HCT116 (cell line): ENCODE data around the gene DGKG. TPM values are rescaled to one million over a fixed set of nuclear protein-coding genes. Genes with fewer than 3 reads are reported as not detected.

Source experiments
- ATAC-seq: fragments of 200-7000 bp; cut with Tn5 transposase; 2 replicates; pipeline ENCODE4 v1.9.1; 2020; ENCODE audit warnings: mild to moderate bottlenecking, moderate library complexity
- BruUV-seq: library from RNA; stranded (reverse); fragments of 400-500 nt; replicated peaks from 2 replicates; lab custom pipeline; 2021; lab: Mats Ljungman, UMichigan
- CTCF ChIA-PET: fragments of 300-600 bp; sonication (Branson Sonifier 250); formaldehyde crosslinking; loops from one replicate; lab custom pipeline; 2021; ENCODE audit warnings: antibody characterized with exemption; lab: Charles Lee
- POLR2A ChIA-PET: fragments of 300-600, 350-600 bp; sonication (Branson Sonifier 250); formaldehyde crosslinking; loops from one replicate; lab custom pipeline; 2021; ENCODE audit warnings: antibody characterized with exemption; lab: Charles Lee
- RAD21 ChIA-PET, 2 experiments: fragments of 300-600 bp; sonication (Branson Sonifier 250); formaldehyde crosslinking; loops; one replicate each; lab custom pipeline; 2023; ENCODE audit warnings: low total read pairs in 2 of 2; ENCODE audit not compliant: uncharacterized antibody in 2 of 2, unreplicated experiment in 2 of 2, low non-redundant PET in 1 of 2; lab: Charles Lee
- DNase-seq: peaks from one replicate; pipeline ENCODE4 v3.0.0-alpha.2; 2010; ENCODE audit warnings: low read depth, low spot score
- H2AFZ ChIP-seq: fragments of 200-600 bp; shearing (Covaris generic), sonication (generic); 2 replicates; pipeline ENCODE4 v1.6.1; 2017; ENCODE audit warnings: low read depth, mixed run types, mixed read lengths, antibody characterized with exemption, low read length; ENCODE audit not compliant: poor library complexity, severe bottlenecking
- H3K27ac ChIP-seq: 2 replicates; pipeline ENCODE4 v1.5.1; 2012; ENCODE audit warnings: low read depth, low read length
- H3K27me3 ChIP-seq: fragments of 200-600 bp; sonication (generic); 2 replicates; pipeline ENCODE4 v1.6.1; 2016; ENCODE audit warnings: mixed run types, low read length, mixed read lengths; ENCODE audit not compliant: insufficient read depth
- H3K36me3 ChIP-seq, 2 experiments: fragments of 200-500 bp in 1 of 2; fragments of 200-600 bp in 1 of 2; sonication (Bioruptor generic) in 1 of 2; sonication (generic) in 1 of 2; 2 replicates each; pipeline versions ENCODE4 v1.5.1 to v1.6.1; 2014 to 2016; ENCODE audit warnings: low read length in 2 of 2, inconsistent platforms in 1 of 2, mixed read lengths in 1 of 2, mixed run types in 1 of 2; ENCODE audit not compliant: insufficient read depth in 2 of 2, control insufficient read depth in 1 of 2
- H3K4me1 ChIP-seq, 2 experiments: fragments of 200-600 bp in 1 of 2; sonication (generic) in 1 of 2; 2 replicates each; pipeline versions ENCODE4 v1.5.1 to v1.6.1; 2012 to 2017; ENCODE audit warnings: low read length in 2 of 2, inconsistent platforms in 1 of 2, mild to moderate bottlenecking in 1 of 2, mixed read lengths in 1 of 2, mixed run types in 1 of 2, moderate library complexity in 1 of 2; ENCODE audit not compliant: insufficient read depth in 2 of 2, control insufficient read depth in 1 of 2
- H3K4me2 ChIP-seq: fragments of 200-600 bp; sonication (generic); 2 replicates; pipeline ENCODE4 v1.6.1; 2017; ENCODE audit warnings: mixed run types, low read length, mixed read lengths
- H3K4me3 ChIP-seq, 2 experiments: fragments of 200-600 bp in 1 of 2; sonication (generic) in 1 of 2; replicated peaks in 1 of 2; 2 replicates each; pipeline ENCODE4 v1.5.1; 2011 to 2016; ENCODE audit warnings: low read length in 2 of 2, control low read depth in 1 of 2, low read depth in 1 of 2, mild to moderate bottlenecking in 1 of 2, mixed read lengths in 1 of 2, mixed run types in 1 of 2
- H3K79me2 ChIP-seq: fragments of 200-600 bp; sonication (generic); 2 replicates; pipeline ENCODE4 v1.6.1; 2017; ENCODE audit warnings: mild to moderate bottlenecking, mixed run types, low read length, moderate library complexity, mixed read lengths; ENCODE audit not compliant: insufficient read depth
- H3K9ac ChIP-seq: fragments of 200-600 bp; sonication (generic); 2 replicates; pipeline ENCODE4 v1.6.1; 2016; ENCODE audit warnings: low read length, mixed read lengths
- H3K9me2 ChIP-seq: fragments of 200-600 bp; sonication (generic), shearing (Covaris generic); 2 replicates; pipeline ENCODE4 v1.6.1; 2017; ENCODE audit warnings: mixed run types, mild to moderate bottlenecking, moderate library complexity; ENCODE audit not compliant: insufficient read depth
- H3K9me3 ChIP-seq, 2 experiments: fragments of 200-500 bp in 1 of 2; fragments of 200-600 bp in 1 of 2; sonication (Bioruptor generic) in 1 of 2; sonication (generic) in 1 of 2; 2 replicates each; pipeline ENCODE4 v1.6.1; 2014 to 2017; ENCODE audit warnings: low read length in 2 of 2, mixed read lengths in 2 of 2, inconsistent platforms in 1 of 2, low read depth in 1 of 2, mild to moderate bottlenecking in 1 of 2, mixed run types in 1 of 2, moderate library complexity in 1 of 2; ENCODE audit not compliant: control insufficient read depth in 1 of 2, insufficient read depth in 1 of 2
- H4K20me1 ChIP-seq: fragments of 200-600 bp; sonication (generic), shearing (Covaris generic); 2 replicates; pipeline ENCODE4 v1.6.1; 2017; ENCODE audit warnings: mixed run types, mild to moderate bottlenecking, moderate library complexity; ENCODE audit not compliant: insufficient read depth
- CEBPB ChIP-seq: IDR thresholded peaks from 2 replicates; pipeline ENCODE4 v1.6.1; 2012; ENCODE audit warnings: low read depth
- ELF1 ChIP-seq: IDR thresholded peaks from 2 replicates; pipeline ENCODE4 v1.6.1; 2012; ENCODE audit warnings: low read depth, borderline replicate concordance
- EZH2phosphoT487 ChIP-seq: fragments of 200-600 bp; IDR thresholded peaks from 2 replicates; pipeline ENCODE4 v1.6.1; 2018; ENCODE audit warnings: antibody characterized with exemption, borderline replicate concordance
- FOSL1 ChIP-seq: IDR thresholded peaks from 2 replicates; pipeline ENCODE4 v1.6.1; 2012; ENCODE audit warnings: low read depth
- JUND ChIP-seq: IDR thresholded peaks from 2 replicates; pipeline ENCODE4 v1.6.1; 2012
- POLR2A ChIP-seq: IDR thresholded peaks from 2 replicates; pipeline ENCODE4 v1.7.0; 2011; ENCODE audit warnings: borderline replicate concordance; ENCODE audit not compliant: insufficient read depth, insufficient read length; ENCODE audit errors: extremely low read depth
- POLR2AphosphoS5 ChIP-seq: IDR thresholded peaks from 2 replicates; pipeline ENCODE4 v1.6.1; 2011; ENCODE audit warnings: mild to moderate bottlenecking, low read depth, low read length, moderate library complexity
- RAD21 ChIP-seq: IDR thresholded peaks from 2 replicates; pipeline ENCODE4 v1.6.1; 2012; ENCODE audit warnings: low read depth, mild to moderate bottlenecking
- SP1 ChIP-seq: IDR thresholded peaks from 2 replicates; pipeline ENCODE4 v1.6.1; 2012; ENCODE audit warnings: low read depth
- SRF ChIP-seq: IDR thresholded peaks from 2 replicates; pipeline ENCODE4 v1.6.1; 2012; ENCODE audit warnings: low read depth
- TCF7L2 ChIP-seq: IDR thresholded peaks from 2 replicates; pipeline ENCODE4 v1.7.0; 2011; ENCODE audit warnings: borderline replicate concordance, inconsistent platforms; ENCODE audit not compliant: insufficient read depth, insufficient read length; ENCODE audit errors: extremely low read depth
- YY1 ChIP-seq: IDR thresholded peaks from 2 replicates; pipeline ENCODE4 v1.6.1; 2011; ENCODE audit warnings: low read length, low read depth, moderate library complexity, mild to moderate bottlenecking; ENCODE audit not compliant: insufficient replicate concordance; ENCODE audit errors: extremely low read depth
- ZFX ChIP-seq: fragments of 450-650 bp; IDR thresholded peaks from 2 replicates; pipeline ENCODE4 v1.6.1; 2017
- ZNF274 ChIP-seq: fragments of 200-500 bp; sonication (Bioruptor generic); IDR thresholded peaks from 2 replicates; pipeline ENCODE4 v1.6.1; 2014; ENCODE audit warnings: mild to moderate bottlenecking, low read depth, low read length, inconsistent platforms
- intact Hi-C: fragments of 100-400 bp; cut with micrococcal nuclease; formaldehyde crosslinking; loops from 2 replicates; pipeline ENCODE4 v1.10.0; 2022
- total RNA-seq: library from RNA; stranded (reverse); gene quantifications from one replicate; pipeline ENCODE4 v1.2.1, GENCODE V29; 2021; ENCODE audit not compliant: unreplicated experiment
- TF ChIP-seq, protein P1 (sequence below), 3 experiments: fragments of 200-600 bp in 1 of 3; sonication (generic) in 1 of 3; IDR thresholded peaks in 2 of 3; conservative IDR thresholded peaks in 1 of 3; 2 replicates each; pipeline ENCODE4 v1.5.1; 2012 to 2017; ENCODE audit warnings: low read depth in 2 of 3, low read length in 2 of 3, antibody characterized with exemption in 1 of 3, borderline replicate concordance in 1 of 3, control low read depth in 1 of 3, mild to moderate bottlenecking in 1 of 3, mixed read lengths in 1 of 3, mixed run types in 1 of 3, moderate library complexity in 1 of 3; ENCODE audit not compliant: insufficient read depth in 1 of 3
- TF ChIP-seq, protein P2 (sequence below): IDR thresholded peaks from 2 replicates; pipeline ENCODE4 v1.6.1; 2012

The DGKG gene
- total RNA-seq, 1 experiment from 2014 or later = 4.8 TPM

DNA sequence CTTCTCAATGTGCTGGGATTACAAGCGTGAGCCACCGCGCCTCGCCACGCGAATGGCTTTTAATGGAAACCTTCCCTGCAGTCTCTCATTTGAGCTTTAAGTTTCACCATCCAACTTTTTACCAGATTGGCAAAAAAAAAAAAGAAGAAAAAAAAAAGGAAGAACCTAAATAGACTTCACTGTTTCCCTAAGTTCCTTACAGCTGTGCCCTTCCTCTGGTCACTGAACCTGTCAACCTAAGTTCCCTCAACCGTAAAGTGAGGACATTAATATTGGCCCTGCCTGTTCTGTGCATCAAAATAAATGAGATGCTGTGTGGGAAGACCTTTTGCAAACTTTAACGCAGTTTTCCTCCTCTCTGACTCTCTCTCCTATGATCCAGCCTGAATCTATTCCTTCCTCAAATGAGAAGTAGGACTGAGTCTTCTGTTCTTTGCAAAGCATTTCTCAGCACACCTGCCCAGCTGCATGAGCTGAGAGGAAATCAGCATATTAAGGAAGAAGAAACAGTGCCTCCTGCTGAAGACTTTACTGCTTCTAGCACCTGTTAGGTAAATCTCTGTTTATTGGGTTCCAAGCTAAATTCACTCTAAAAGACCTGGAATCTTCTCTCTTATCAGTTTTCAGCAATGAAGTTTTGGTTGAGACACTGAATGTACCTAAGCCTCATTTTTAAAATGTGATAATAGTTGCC lies 153.6 kb downstream of the DGKG start:
- intact Hi-C loops = no loop called here
- Histone ChIP-seq H3K27me3 (no peaks in the 10 kb centered on the region), H3K4me1 (peaks cover 2% of the 10 kb centered on the region in 2 experiments; a peak in 3 of 4 replicates), H3K9ac (no peak overlapping the region), H3K36me3 (no peaks in the 10 kb centered on the region), H3K9me3 (no peaks in the 10 kb centered on the region), H3K9me2 (no peaks in the 10 kb centered on the region), H3K4me2 (no peak overlapping the region), H3K27ac (no peak overlapping the region)
- ATAC-seq (no peak), DNase-seq (no peak)
- ChIA-PET POLR2A (no interaction called here), RAD21 (no interaction called here)
- no peak for TF ChIP-seq SP1
- TF ChIP-seq RAD21 = peak; percentile 38
- TF ChIP-seq, protein P1, sequence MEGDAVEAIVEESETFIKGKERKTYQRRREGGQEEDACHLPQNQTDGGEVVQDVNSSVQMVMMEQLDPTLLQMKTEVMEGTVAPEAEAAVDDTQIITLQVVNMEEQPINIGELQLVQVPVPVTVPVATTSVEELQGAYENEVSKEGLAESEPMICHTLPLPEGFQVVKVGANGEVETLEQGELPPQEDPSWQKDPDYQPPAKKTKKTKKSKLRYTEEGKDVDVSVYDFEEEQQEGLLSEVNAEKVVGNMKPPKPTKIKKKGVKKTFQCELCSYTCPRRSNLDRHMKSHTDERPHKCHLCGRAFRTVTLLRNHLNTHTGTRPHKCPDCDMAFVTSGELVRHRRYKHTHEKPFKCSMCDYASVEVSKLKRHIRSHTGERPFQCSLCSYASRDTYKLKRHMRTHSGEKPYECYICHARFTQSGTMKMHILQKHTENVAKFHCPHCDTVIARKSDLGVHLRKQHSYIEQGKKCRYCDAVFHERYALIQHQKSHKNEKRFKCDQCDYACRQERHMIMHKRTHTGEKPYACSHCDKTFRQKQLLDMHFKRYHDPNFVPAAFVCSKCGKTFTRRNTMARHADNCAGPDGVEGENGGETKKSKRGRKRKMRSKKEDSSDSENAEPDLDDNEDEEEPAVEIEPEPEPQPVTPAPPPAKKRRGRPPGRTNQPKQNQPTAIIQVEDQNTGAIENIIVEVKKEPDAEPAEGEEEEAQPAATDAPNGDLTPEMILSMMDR (IDR thresholded peaks at IDR 0.05 in 2 of 3, conservative IDR thresholded peaks at IDR 0.05 in 1 of 3; ENCODE audit: borderline replicate concordance in 1 of 3, insufficient read depth in 1 of 3, low read depth in 2 of 3, low read length in 2 of 3) = peak in 2 of 3 experiments; percentile 11 to 15; a peak in 2 of 6 replicates
- TF ChIP-seq, all 23 proteins: peak for 2
- no peak overlapping the region for H3K4me3 ChIP-seq
- no TSS peak for BruUV-seq
- H4K20me1 ChIP-seq = no peaks in the 10 kb centered on the region
- no peaks in the 10 kb centered on the region for H3K79me2 ChIP-seq
- CTCF ChIA-PET = no interaction called here
- H2AFZ ChIP-seq = no peak overlapping the region

DNA sequence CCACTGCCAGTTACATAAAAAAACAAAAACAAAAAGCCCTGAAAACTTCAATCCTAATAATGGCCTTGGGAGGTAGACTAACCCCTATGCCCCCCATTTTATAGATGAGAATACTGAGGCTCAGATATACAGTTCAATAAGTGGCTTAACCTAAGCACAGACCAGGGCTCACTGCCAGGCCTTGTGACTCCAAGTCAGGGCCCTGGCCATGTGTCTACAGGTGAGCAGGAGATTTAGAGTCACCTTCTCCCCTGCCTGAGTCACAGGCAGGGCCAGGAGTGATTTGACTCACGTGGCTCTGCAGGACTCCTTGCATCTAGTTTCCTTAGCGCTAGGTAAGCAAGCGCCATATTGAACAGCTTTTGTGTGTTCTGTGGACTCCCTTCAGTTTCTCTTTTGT lies 154.5 kb downstream of the DGKG start:
- no peak for ATAC-seq
- POLR2A ChIA-PET = no interaction called here
- TF ChIP-seq ZNF274 (no peak), FOSL1 (no peak), EZH2phosphoT487 (no peak), TCF7L2 (no peak), YY1 (no peak), JUND (no peak), RAD21 (no peak), SRF (no peak), CEBPB (no peak), POLR2A (no peak), ZFX (no peak), SP1 (no peak), POLR2AphosphoS5 (no peak), ELF1 (no peak)
- TF ChIP-seq, protein P1 (IDR thresholded peaks at IDR 0.05 in 2 of 3, conservative IDR thresholded peaks at IDR 0.05 in 1 of 3; ENCODE audit: borderline replicate concordance in 1 of 3, insufficient read depth in 1 of 3, low read depth in 2 of 3, low read length in 2 of 3) = no peak
- TF ChIP-seq, protein P2, sequence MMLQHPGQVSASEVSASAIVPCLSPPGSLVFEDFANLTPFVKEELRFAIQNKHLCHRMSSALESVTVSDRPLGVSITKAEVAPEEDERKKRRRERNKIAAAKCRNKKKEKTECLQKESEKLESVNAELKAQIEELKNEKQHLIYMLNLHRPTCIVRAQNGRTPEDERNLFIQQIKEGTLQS = no peak

More for the DNA sequence above, 154.5 kb downstream of the DGKG start:
- intact Hi-C loops = no loop called here
- BruUV-seq = no TSS peak
- Histone ChIP-seq H3K9me3 (no peaks in the 10 kb centered on the region), H4K20me1 (no peaks in the 10 kb centered on the region), H3K9me2 (no peaks in the 10 kb centered on the region), H3K36me3 (no peaks in the 10 kb centered on the region), H3K4me2 (no peak overlapping the region), H3K27me3 (no peaks in the 10 kb centered on the region), H3K4me1 (no peaks in the 10 kb centered on the region), H3K9ac (no peak overlapping the region), H3K79me2 (no peaks in the 10 kb centered on the region), H3K4me3 (no peak overlapping the region), H2AFZ (no peak overlapping the region), H3K27ac (no peak overlapping the region)
- DNase-seq = no peak
- ChIA-PET RAD21 (no interaction called here), CTCF (no interaction called here)
